OCI-LY3 (cell line): ENCODE data around the gene STARD5.
A peak's percentile ranks its signal among the peaks of the same experiment; 100 is the strongest.

Experiments
- H2AFZ ChIP-seq: fragments of 200-600, 300-600 bp; shearing (Covaris generic); 2 replicates; pipeline ENCODE4 v1.6.0; 2014; ENCODE audit warnings: antibody characterized with exemption, low read depth, low read length
- H3K27ac ChIP-seq: fragments of 200-600, 300-600 bp; sonication (generic); 2 replicates; pipeline ENCODE4 v1.5.1; 2014; ENCODE audit warnings: mild to moderate bottlenecking, low read length, moderate library complexity, mixed read lengths
- H3K27me3 ChIP-seq: fragments of 200-600, 300-600 bp; sonication (generic); 2 replicates; pipeline ENCODE4 v1.6.1; 2014; ENCODE audit warnings: low read depth, low read length, mixed read lengths
- H3K36me3 ChIP-seq: fragments of 200-600, 300-600 bp; sonication (generic); replicated peaks from 2 replicates; pipeline ENCODE3; 2014; ENCODE audit warnings: low read depth, low read length, mixed read lengths
- H3K4me1 ChIP-seq: fragments of 300-600, 200-600 bp; sonication (generic); 2 replicates; pipeline ENCODE4 v1.6.1; 2014; ENCODE audit warnings: low read length, mixed read lengths
- H3K4me2 ChIP-seq: fragments of 200-600, 300-600 bp; sonication (generic); 2 replicates; pipeline ENCODE4 v1.6.1; 2014; ENCODE audit warnings: low read length, mixed read lengths
- H3K4me3 ChIP-seq: fragments of 300-600, 200-600 bp; sonication (generic); 2 replicates; pipeline ENCODE4 v1.5.1; 2014; ENCODE audit warnings: antibody characterized with exemption, mild to moderate bottlenecking, low read length, moderate library complexity
- H3K79me2 ChIP-seq: fragments of 300-600, 200-600 bp; shearing (Covaris generic); 2 replicates; pipeline ENCODE4 v1.6.1; 2014; ENCODE audit warnings: mild to moderate bottlenecking, low read length, mixed read lengths
- H3K9ac ChIP-seq: fragments of 300-600, 200-600 bp; shearing (Covaris generic); 2 replicates; pipeline ENCODE4 v1.6.0; 2014; ENCODE audit warnings: mild to moderate bottlenecking, low read length, moderate library complexity
- H3K9me3 ChIP-seq: fragments of 200-600, 300-600 bp; shearing (Covaris generic); 2 replicates; pipeline ENCODE4 v1.6.1; 2014; ENCODE audit warnings: low read length, mixed read lengths; ENCODE audit not compliant: insufficient read depth
- H4K20me1 ChIP-seq: fragments of 200-600, 300-600 bp; sonication (generic); 2 replicates; pipeline ENCODE4 v1.6.1; 2016; ENCODE audit warnings: low read length, mixed read lengths; ENCODE audit not compliant: insufficient read depth
- CTCF ChIP-seq: fragments of 200-600, 300-600 bp; sonication (generic); IDR thresholded peaks from 2 replicates; pipeline ENCODE4 v1.5.1; 2014; ENCODE audit warnings: antibody characterized with exemption, low read length, low read depth
- EZH2phosphoT487 ChIP-seq: fragments of 200-600 bp; shearing (Covaris generic); IDR thresholded peaks from 2 replicates; pipeline ENCODE4 v1.6.1; 2018; ENCODE audit warnings: antibody characterized with exemption, mixed run types, low read depth

The STARD5 gene

GRCh38 chr15:81360491-81360890 lies 36.5 kb upstream of the STARD5 start:
- Histone ChIP-seq H4K20me1 (no peaks in the 10 kb centered on the region), H3K4me3 (no peak overlapping the region), H2AFZ (no peak overlapping the region), H3K4me2 (no peak overlapping the region), H3K4me1 (no peaks in the 10 kb centered on the region), H3K79me2 (no peaks in the 10 kb centered on the region), H3K27me3 (peaks cover 15% of the 10 kb centered on the region; the same call in 1 of the 2 replicates), H3K9me3 (no peaks in the 10 kb centered on the region), H3K36me3 (no peaks in the 10 kb centered on the region), H3K9ac (no peak overlapping the region), H3K27ac (no peak overlapping the region)
- TF ChIP-seq EZH2phosphoT487: no peak
- no peak for TF ChIP-seq CTCF

- H3K36me3 ChIP-seq: no peaks in the 10 kb centered on the region
- no peaks in the 10 kb centered on the region for H3K79me2 ChIP-seq
- no peak overlapping the region for H3K9ac ChIP-seq
- H3K4me3 ChIP-seq: no peak overlapping the region
- no peak overlapping the region for H3K27ac ChIP-seq
- no peaks in the 10 kb centered on the region for H4K20me1 ChIP-seq
- H2AFZ ChIP-seq: no peak overlapping the region
- H3K27me3 ChIP-seq: peaks cover 15% of the 10 kb centered on the region; the same call in 1 of the 2 replicates
- H3K4me2 ChIP-seq: no peak overlapping the region
- TF ChIP-seq CTCF (no peak), EZH2phosphoT487 (no peak)
- H3K9me3 ChIP-seq: no peaks in the 10 kb centered on the region
- H3K4me1 ChIP-seq: no peaks in the 10 kb centered on the region
These were observed 34.3 kb upstream of the STARD5 start for GRCh38 chr15:81358248-81358647.

GRCh38 chr15:81357180-81357686 lies 33.3 kb upstream of the STARD5 start:
- no peaks in the 10 kb centered on the region for H3K4me1 ChIP-seq
- H3K9ac ChIP-seq: no peak overlapping the region
- no peak overlapping the region for H3K27ac ChIP-seq
- H3K4me3 ChIP-seq: no peak overlapping the region
- H3K27me3 ChIP-seq: peaks cover 15% of the 10 kb centered on the region; the same call in 1 of the 2 replicates
- no peak overlapping the region for H2AFZ ChIP-seq
- no peaks in the 10 kb centered on the region for H3K9me3 ChIP-seq
- no peaks in the 10 kb centered on the region for H3K79me2 ChIP-seq
- TF ChIP-seq EZH2phosphoT487 (no peak), CTCF (0 out of 2 replicates have a peak, but pooled peaks have one; percentile 8)
- H3K36me3 ChIP-seq: no peaks in the 10 kb centered on the region
- H4K20me1 ChIP-seq: no peaks in the 10 kb centered on the region
- no peak overlapping the region for H3K4me2 ChIP-seq

DNA sequence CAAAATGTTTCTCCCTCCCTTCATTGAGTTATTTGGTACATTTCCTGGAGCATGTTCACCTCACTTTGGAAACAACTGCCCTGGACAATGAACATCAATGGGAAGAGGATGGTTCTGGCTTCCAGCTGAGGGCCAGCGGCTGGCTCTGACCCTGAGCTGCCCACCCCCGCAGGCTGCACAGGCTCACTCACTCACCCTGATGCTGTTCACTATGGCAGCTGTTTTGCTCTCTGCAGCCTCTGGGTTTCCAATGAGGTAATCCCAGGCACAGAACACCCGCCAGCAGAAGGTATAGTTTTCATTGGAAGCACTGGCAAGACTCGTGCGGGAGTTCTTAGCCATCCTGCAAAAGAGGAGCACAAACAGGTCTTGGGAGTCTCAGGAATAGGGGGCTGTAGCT lies 32.3 kb upstream of the STARD5 start:
- no peaks in the 10 kb centered on the region for H3K4me1 ChIP-seq
- H3K27ac ChIP-seq: no peak overlapping the region
- peaks cover 15% of the 10 kb centered on the region; the same call in 1 of the 2 replicates for H3K27me3 ChIP-seq
- H3K79me2 ChIP-seq: no peaks in the 10 kb centered on the region
- H4K20me1 ChIP-seq: no peaks in the 10 kb centered on the region
- no peak overlapping the region for H3K4me3 ChIP-seq
- no peaks in the 10 kb centered on the region for H3K36me3 ChIP-seq
- H3K9ac ChIP-seq: no peak overlapping the region
- H2AFZ ChIP-seq: no peak overlapping the region
- no peak for TF ChIP-seq EZH2phosphoT487
- TF ChIP-seq CTCF: no peak
- H3K9me3 ChIP-seq: no peaks in the 10 kb centered on the region
- H3K4me2 ChIP-seq: no peak overlapping the region
